ENCODE results near the gene DISC1. TPM values are rescaled to one million over a fixed set of nuclear protein-coding genes. Genes with fewer than 3 reads are reported as not detected.

DISC1 gene
- total RNA-seq, 1 experiment from 2014 or later: 1.8 TPM

DNA sequence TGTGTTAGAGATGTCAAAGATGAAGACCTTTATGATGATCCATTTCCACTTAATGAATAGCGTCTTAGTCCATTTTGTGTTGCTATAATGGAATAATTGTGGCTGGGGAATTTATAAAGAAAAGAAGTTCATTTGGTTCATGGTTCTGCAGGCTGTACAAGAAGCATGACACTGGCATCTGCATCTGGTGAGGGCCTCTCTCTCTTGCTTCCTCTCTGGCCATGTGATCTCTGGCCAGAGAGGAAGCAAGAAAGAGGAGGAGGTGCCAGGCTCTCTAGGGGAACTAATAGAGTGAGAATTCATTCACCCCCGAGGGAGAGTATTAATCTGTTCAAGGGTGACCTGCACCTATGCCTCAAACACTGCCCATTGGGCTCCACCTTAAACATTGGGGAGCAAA, 242.8 kb downstream of the DISC1 start:
- Histone ChIP-seq H3K36me3 (ENCODE audit: insufficient read depth, low read length, poor library complexity, severe bottlenecking) (no peaks in the 10 kb centered on the region), H3K4me3 (ENCODE audit: low read depth, low read length, poor library complexity, severe bottlenecking) (no peak overlapping the region), H3K27me3 (replicated peaks; ENCODE audit: insufficient read depth, low read depth, low read length, poor library complexity) (no peaks in the 10 kb centered on the region), H3K9me3 (ENCODE audit: low read depth, low read length, poor library complexity, severe bottlenecking) (no peaks in the 10 kb centered on the region), H3K27ac (ENCODE audit: low read depth, low read length, poor library complexity, severe bottlenecking) (no peak overlapping the region), H3K4me1 (ENCODE audit: insufficient read depth, low read length, poor library complexity, severe bottlenecking) (no peaks in the 10 kb centered on the region)
- TF ChIP-seq EZH2 (IDR thresholded peaks at IDR 0.05; ENCODE audit: borderline replicate concordance, low read depth, low read length, poor library complexity, severe bottlenecking) (no peak), CTCF (conservative IDR thresholded peaks at IDR 0.05; ENCODE audit: low read depth, low read length) (no peak)
- ChIA-PET CTCF (no interaction called here), POLR2A (ENCODE audit: low non-redundant PET) (no interaction called here)
- DNase-seq (ENCODE audit: low spot score): no peak
- BruUV-seq (replicated peaks): no TSS peak
- intact Hi-C loops (cut with micrococcal nuclease; ENCODE audit: unreplicated experiment): loop anchor here (10.0 kb wide), 1 partner anchor 1305 kb away; no protein-coding TSS in a partner anchor

GRCh38 chr1:231871471-231871870, 244.9 kb downstream of the DISC1 start:
- Histone ChIP-seq H3K4me3 (ENCODE audit: low read depth, low read length, poor library complexity, severe bottlenecking) (no peak overlapping the region), H3K27ac (ENCODE audit: low read depth, low read length, poor library complexity, severe bottlenecking) (no peak overlapping the region), H3K27me3 (replicated peaks; ENCODE audit: insufficient read depth, low read depth, low read length, poor library complexity) (no peaks in the 10 kb centered on the region), H3K4me1 (ENCODE audit: insufficient read depth, low read length, poor library complexity, severe bottlenecking) (no peaks in the 10 kb centered on the region), H3K9me3 (ENCODE audit: low read depth, low read length, poor library complexity, severe bottlenecking) (no peaks in the 10 kb centered on the region), H3K36me3 (ENCODE audit: insufficient read depth, low read length, poor library complexity, severe bottlenecking) (no peaks in the 10 kb centered on the region)
- no TSS peak for BruUV-seq (replicated peaks)
- intact Hi-C loops (cut with micrococcal nuclease; ENCODE audit: unreplicated experiment): no loop called here
- ChIA-PET CTCF (no interaction called here), POLR2A (ENCODE audit: low non-redundant PET) (no interaction called here)
- TF ChIP-seq EZH2 (IDR thresholded peaks at IDR 0.05; ENCODE audit: borderline replicate concordance, low read depth, low read length, poor library complexity, severe bottlenecking): no peak
- TF ChIP-seq CTCF (conservative IDR thresholded peaks at IDR 0.05; ENCODE audit: low read depth, low read length): no peak
- no peak for DNase-seq (ENCODE audit: low spot score)

- ChIA-PET CTCF (no interaction called here), POLR2A (ENCODE audit: low non-redundant PET) (no interaction called here)
- intact Hi-C loops (cut with micrococcal nuclease; ENCODE audit: unreplicated experiment): no loop called here
- no peak for DNase-seq (ENCODE audit: low spot score)
- H3K4me3 ChIP-seq (ENCODE audit: low read depth, low read length, poor library complexity, severe bottlenecking): no peak overlapping the region
- H3K9me3 ChIP-seq (ENCODE audit: low read depth, low read length, poor library complexity, severe bottlenecking): no peaks in the 10 kb centered on the region
- no peak overlapping the region for H3K27ac ChIP-seq (ENCODE audit: low read depth, low read length, poor library complexity, severe bottlenecking)
- H3K4me1 ChIP-seq (ENCODE audit: insufficient read depth, low read length, poor library complexity, severe bottlenecking): no peaks in the 10 kb centered on the region
- no peaks in the 10 kb centered on the region for H3K27me3 ChIP-seq (replicated peaks; ENCODE audit: insufficient read depth, low read depth, low read length, poor library complexity)
- TF ChIP-seq CTCF (conservative IDR thresholded peaks at IDR 0.05; ENCODE audit: low read depth, low read length) (no peak), EZH2 (IDR thresholded peaks at IDR 0.05; ENCODE audit: borderline replicate concordance, low read depth, low read length, poor library complexity, severe bottlenecking) (no peak)
- no TSS peak for BruUV-seq (replicated peaks)
- H3K36me3 ChIP-seq (ENCODE audit: insufficient read depth, low read length, poor library complexity, severe bottlenecking): no peaks in the 10 kb centered on the region
Measured at GRCh38 chr1:231871878-231872277, 245.3 kb downstream of the DISC1 start.
